Endothelial cell of umbilical vein (primary cell): Measurements from ENCODE around the gene MGAT4B. TPM values are rescaled to one million over a fixed set of nuclear protein-coding genes. Genes with fewer than 3 reads are reported as not detected.
A peak's percentile ranks its signal among the peaks of the same experiment; 100 is the strongest.

ENCODE experiments used
- BruUV-seq: library from RNA; stranded (reverse); fragments of 400-500 nt; replicated peaks from 2 replicates; lab custom pipeline; 2021; lab: Mats Ljungman, UMichigan
- CTCF ChIA-PET: fragments of 300-600, 350-600 bp; sonication (Branson Sonifier 250); formaldehyde crosslinking; loops from one replicate; lab custom pipeline; 2021; ENCODE audit warnings: antibody characterized with exemption, inconsistent platforms; lab: Charles Lee
- POLR2A ChIA-PET: fragments of 300-600, 350-600 bp; sonication (Branson Sonifier 250); formaldehyde crosslinking; loops from one replicate; lab custom pipeline; 2021; ENCODE audit warnings: antibody characterized with exemption, inconsistent platforms; lab: Charles Lee
- DNase-seq: peaks from one replicate; pipeline ENCODE4 v3.0.0-alpha.2; 2011; ENCODE audit warnings: low read depth, low spot score
- FAIRE-seq: peaks from 2 replicates; lab custom pipeline; 2011; peaks lifted over from hg19 to GRCh38; lab: Jason Lieb, UNC
- H2AFZ ChIP-seq: 2 replicates; pipeline ENCODE4 v1.6.0; 2012; ENCODE audit warnings: low read depth, low read length, control low read depth, inconsistent platforms
- H3K27ac ChIP-seq: 2 replicates; pipeline ENCODE4 v1.5.1; 2011; ENCODE audit warnings: low read depth, mild to moderate bottlenecking, control low read depth, low read length, moderate library complexity; ENCODE audit not compliant: insufficient read depth
- H3K27me3 ChIP-seq, 2 experiments: 2 replicates each; pipeline versions ENCODE4 v1.6.0 to v1.6.1; 2011; ENCODE audit warnings: low read length in 2 of 2, mixed read lengths in 1 of 2; ENCODE audit not compliant: control insufficient read depth in 2 of 2, insufficient read depth in 2 of 2
- H3K36me3 ChIP-seq, 2 experiments: 2 replicates in 1 of 2; 3 replicates in 1 of 2; pipeline ENCODE4 v1.5.1; 2011; ENCODE audit warnings: low read length in 2 of 2, mild to moderate bottlenecking in 1 of 2, moderate library complexity in 1 of 2; ENCODE audit not compliant: control insufficient read depth in 2 of 2, insufficient read depth in 2 of 2; ENCODE audit errors: extremely low read depth in 1 of 2
- H3K4me1 ChIP-seq: 3 replicates; pipeline ENCODE4 v1.5.1; 2011; ENCODE audit warnings: mild to moderate bottlenecking, low read length; ENCODE audit not compliant: control insufficient read depth, insufficient read depth; ENCODE audit errors: extremely low read depth
- H3K4me2 ChIP-seq: 2 replicates; pipeline ENCODE4 v1.6.1; 2011; ENCODE audit warnings: low read length, control low read depth, mixed read lengths; ENCODE audit not compliant: insufficient read depth
- H3K4me3 ChIP-seq, 3 experiments: fragments of 200-600 bp in 1 of 3; sonication (generic), shearing (Covaris generic) in 1 of 3; replicated peaks in 1 of 3; 2 replicates each; pipeline ENCODE4 v1.5.1; 2011 to 2016; ENCODE audit warnings: control low read depth in 3 of 3, low read length in 3 of 3, mild to moderate bottlenecking in 2 of 3, inconsistent platforms in 1 of 3, low read depth in 1 of 3, moderate library complexity in 1 of 3; ENCODE audit not compliant: insufficient read depth in 1 of 3
- H3K79me2 ChIP-seq: 2 replicates; pipeline ENCODE4 v1.6.0; 2012; ENCODE audit warnings: low read length, inconsistent platforms; ENCODE audit not compliant: control insufficient read depth, insufficient read depth
- H3K9ac ChIP-seq: replicated peaks from 2 replicates; pipeline ENCODE3; 2011; ENCODE audit warnings: low read length, control low read depth; ENCODE audit not compliant: insufficient read depth; ENCODE audit errors: extremely low read depth
- H3K9me1 ChIP-seq: replicated peaks from 3 replicates; pipeline ENCODE4 v1.6.0; 2011; ENCODE audit warnings: mild to moderate bottlenecking, low read length; ENCODE audit not compliant: control insufficient read depth, insufficient read depth; ENCODE audit errors: extremely low read depth
- H3K9me3 ChIP-seq: replicated peaks from 2 replicates; pipeline ENCODE4 v1.5.1; 2012; ENCODE audit warnings: low read length, inconsistent platforms; ENCODE audit not compliant: control insufficient read depth, insufficient read depth
- H4K20me1 ChIP-seq: replicated peaks from 2 replicates; pipeline ENCODE3; 2011; ENCODE audit warnings: mild to moderate bottlenecking, low read length; ENCODE audit not compliant: control insufficient read depth, insufficient read depth; ENCODE audit errors: extremely low read depth
- CTCF ChIP-seq, 2 donors: IDR thresholded peaks; 1 replicate in 1 of 2; 2 replicates in 1 of 2; pipeline ENCODE4 v1.5.1; 2011; ENCODE audit warnings: low read length in 2 of 2, mild to moderate bottlenecking in 2 of 2, moderate library complexity in 2 of 2, control low read depth in 1 of 2, inconsistent platforms in 1 of 2, low read depth in 1 of 2; ENCODE audit not compliant: insufficient read depth in 1 of 2; ENCODE audit errors: extremely low read depth in 1 of 2
- FOS ChIP-seq: IDR thresholded peaks from 2 replicates; pipeline ENCODE4 v1.6.1; 2011; ENCODE audit warnings: mild to moderate bottlenecking, low read length, moderate library complexity, borderline replicate concordance; ENCODE audit not compliant: insufficient read depth
- GATA2 ChIP-seq: IDR thresholded peaks from 2 replicates; pipeline ENCODE4 v1.7.0; 2011; ENCODE audit warnings: low read depth, mild to moderate bottlenecking, moderate library complexity, mixed read lengths, low read length; ENCODE audit not compliant: insufficient read length, insufficient read depth
- dilution Hi-C: fragments of 300-500 bp; cut with MboI; formaldehyde crosslinking; loops from one replicate; pipeline ENCODE4 v1.15.0; 2019; ENCODE audit warnings: low sequenced_read_pairs; ENCODE audit not compliant: extremely low pct_ligation_motif_present
- intact Hi-C: fragments of 100-400 bp; cut with micrococcal nuclease; formaldehyde crosslinking; loops from one replicate; pipeline ENCODE4 v1.10.0; 2022
- polyA plus RNA-seq, 4 experiments: library from polyadenylated mRNA; depleted of rRNA in 3 of 4; stranded (reverse) in 3 of 4; unstranded in 1 of 4; fragments of >200 nt; gene quantifications; 2 replicates each; pipeline versions ENCODE4 v1.2.1 to v1.2.3, GENCODE V29; 2011 to 2012; ENCODE audit warnings: missing spikeins in 1 of 4
- total RNA-seq: library from RNA; stranded (reverse); gene quantifications from 2 replicates; pipeline ENCODE4 v1.2.3, GENCODE V29; 2021

Gene MGAT4B
- total and polyA plus RNA-seq, 2 donors (not counting 3 experiments of a cell fraction or from before 2014, with no cell fraction given), result 243 TPM

DNA sequence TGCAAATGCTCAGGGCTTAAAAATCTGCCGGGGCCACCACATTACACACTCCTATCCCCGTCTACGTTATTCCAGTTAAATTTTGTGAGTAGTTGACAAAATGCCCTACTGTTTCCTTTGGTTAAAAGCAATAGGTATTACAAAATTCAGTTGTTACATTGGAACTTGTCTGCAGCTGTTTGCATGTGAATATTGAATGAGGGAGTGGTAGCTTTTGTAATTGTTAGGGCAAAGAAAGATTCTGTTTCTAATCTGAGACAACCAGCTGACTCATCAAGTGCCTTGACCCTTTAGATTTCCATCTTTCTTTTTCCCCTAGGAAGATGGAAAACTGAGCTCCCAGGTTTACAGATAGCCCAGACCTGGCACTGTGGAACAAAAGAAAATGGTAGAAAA lies 43.9 kb downstream of the MGAT4B start:
- TF ChIP-seq FOS (peak; percentile 66), CTCF (IDR thresholded peaks at IDR 0.05; ENCODE audit: extremely low read depth in 1 of 2, insufficient read depth in 1 of 2, low read depth in 1 of 2, low read length in 2 of 2) (no peak), GATA2 (peak; percentile 81)
- Histone ChIP-seq H3K4me1 (peaks cover 55% of the 10 kb centered on the region), H3K79me2 (peaks cover 56% of the 10 kb centered on the region), H3K9me3 (no peaks in the 10 kb centered on the region), H4K20me1 (peaks cover 2% of the 10 kb centered on the region), H3K36me3 (no peaks in the 10 kb centered on the region), H3K27ac (no peak overlapping the region), H3K4me2 (no peak overlapping the region), H3K4me3 (no peak overlapping the region), H3K9ac (no peak overlapping the region), H3K27me3 (no peaks in the 10 kb centered on the region), H3K9me1 (no peaks in the 10 kb centered on the region), H2AFZ (no peak overlapping the region)
- no peak for DNase-seq
- POLR2A ChIA-PET, result interaction anchor here (0.6 to 1.4 kb wide), 3 partner anchors 58 to 139 kb away, joined by 3 to 4 read pairs (median 3); partner anchors contain the start of genes HNRNPH1 and SQSTM1
- intact Hi-C loops, result loop anchor here (1.0 to 2.0 kb wide), 3 partner anchors 34 to 328 kb away; no protein-coding TSS in a partner anchor
- no TSS peak for BruUV-seq
- dilution Hi-C loops, result no loop called here
- no peak for FAIRE-seq
- CTCF ChIA-PET, result interaction anchor here (0.8 to 7.1 kb wide), 29 partner anchors 8 to 447 kb away, joined by 3 to 103 read pairs (median 5); partner anchors contain the start of genes LTC4S, MAML1 and SQSTM1
